GM12878 (cell line): ENCODE data around the gene PTTG1. TPM values are rescaled to one million over a fixed set of nuclear protein-coding genes. Genes with fewer than 3 reads are reported as not detected.

Experiments
- ATAC-seq: fragments of 200-7000 bp; cut with Tn5 transposase; 3 replicates; pipeline ENCODE4 v1.9.1; 2020; ENCODE audit warnings: mild to moderate bottlenecking, moderate library complexity
- BruUV-seq: library from RNA; stranded (reverse); fragments of 400-500 nt; replicated peaks from 2 replicates; lab custom pipeline; 2021; lab: Mats Ljungman, UMichigan
- CTCF ChIA-PET: fragments of 300-600 bp; sonication (Branson Sonifier 250); formaldehyde crosslinking; extraction: SDS; loops from one replicate; lab custom pipeline; 2021; ENCODE audit warnings: inconsistent platforms; lab: Yijun Ruan, JAX
- POLR2A ChIA-PET: fragments of 350-600 bp; formaldehyde crosslinking; extraction: SDS; loops from one replicate; lab custom pipeline; 2021; ENCODE audit warnings: inconsistent platforms; lab: Charles Lee
- RAD21 ChIA-PET: fragments of 300-600 bp; sonication (Branson Sonifier 250); formaldehyde crosslinking; loops from one replicate; lab custom pipeline; 2023; ENCODE audit warnings: antibody characterized with exemption; ENCODE audit not compliant: unreplicated experiment; lab: Charles Lee
- SMC1A ChIA-PET: fragments of 300-600 bp; sonication (Branson Sonifier 250); formaldehyde crosslinking; loops from one replicate; lab custom pipeline; 2023; ENCODE audit not compliant: unreplicated experiment, uncharacterized antibody; lab: Charles Lee
- DNase-seq: peaks from one replicate; pipeline ENCODE4 v3.0.0-alpha.2; 2011; ENCODE audit warnings: low read depth, low spot score
- FAIRE-seq: peaks from 3 replicates; lab custom pipeline; 2011; peaks lifted over from hg19 to GRCh38; lab: Jason Lieb, UNC
- H2AFZ ChIP-seq: 2 replicates; pipeline ENCODE4 v1.6.0; 2011; ENCODE audit warnings: low read depth, low read length, control low read depth; ENCODE audit not compliant: control insufficient read depth
- H3K27ac ChIP-seq: 2 replicates; pipeline ENCODE4 v1.5.1; 2011; ENCODE audit warnings: control low read depth; ENCODE audit not compliant: control insufficient read depth, insufficient read depth
- H3K27me3 ChIP-seq, 2 experiments: replicated peaks in 1 of 2; 2 replicates each; pipeline versions ENCODE4 v1.6.0 to v1.6.1; 2011; ENCODE audit warnings: low read length in 1 of 2; ENCODE audit not compliant: control insufficient read depth in 2 of 2, insufficient read depth in 2 of 2
- H3K36me3 ChIP-seq, 2 experiments: 2 replicates each; pipeline ENCODE4 v1.5.1; 2011; ENCODE audit warnings: low read length in 1 of 2; ENCODE audit not compliant: control insufficient read depth in 2 of 2, insufficient read depth in 2 of 2
- H3K4me1 ChIP-seq: 2 replicates; pipeline ENCODE4 v1.6.1; 2011; ENCODE audit warnings: mild to moderate bottlenecking, low read length, moderate library complexity, mixed read lengths; ENCODE audit not compliant: control insufficient read depth, insufficient read depth
- H3K4me2 ChIP-seq: 2 replicates; pipeline ENCODE4 v1.6.0; 2011; ENCODE audit warnings: control low read depth; ENCODE audit not compliant: control insufficient read depth, insufficient read depth
- H3K4me3 ChIP-seq: fragments of 200-600 bp; sonication (generic); 2 replicates; pipeline ENCODE4 v1.5.1; 2016
- H3K79me2 ChIP-seq: 2 replicates; pipeline ENCODE4 v1.6.0; 2011; ENCODE audit warnings: low read length; ENCODE audit not compliant: control insufficient read depth, insufficient read depth
- H3K9ac ChIP-seq: 2 replicates; pipeline ENCODE4 v1.8.0; 2011; ENCODE audit warnings: low read length, control low read depth, mixed read lengths; ENCODE audit not compliant: control insufficient read depth, insufficient read depth
- H3K9me3 ChIP-seq: replicated peaks from 3 replicates; pipeline ENCODE4 v1.5.1; 2011; ENCODE audit warnings: mild to moderate bottlenecking, low read length; ENCODE audit not compliant: control insufficient read depth, insufficient read depth
- H4K20me1 ChIP-seq: 2 replicates; pipeline ENCODE4 v1.6.0; 2011; ENCODE audit not compliant: control insufficient read depth, insufficient read depth
- ASH2L ChIP-seq: fragments of 300-600, 200-600 bp; sonication (generic); IDR thresholded peaks from 2 replicates; pipeline ENCODE4 v1.6.1; 2017; ENCODE audit warnings: low read depth, mild to moderate bottlenecking, borderline replicate concordance
- CBX5 ChIP-seq: sonication (generic); IDR thresholded peaks from 2 replicates; pipeline ENCODE4 v1.6.1; 2016; ENCODE audit warnings: low read depth, moderate library complexity, mild to moderate bottlenecking, inconsistent platforms
- FOXK2 ChIP-seq: fragments of 450-650 bp; IDR thresholded peaks from 2 replicates; pipeline ENCODE4 v1.6.1; 2017; ENCODE audit warnings: mild to moderate bottlenecking, moderate library complexity
- FOXM1 ChIP-seq: IDR thresholded peaks from 2 replicates; pipeline ENCODE4 v1.6.1; 2012; ENCODE audit warnings: low read depth, mild to moderate bottlenecking, inconsistent platforms, low read length, moderate library complexity
- MEF2B ChIP-seq: fragments of 450-650 bp; IDR thresholded peaks from 2 replicates; pipeline ENCODE4 v1.6.1; 2018; ENCODE audit warnings: mild to moderate bottlenecking, moderate library complexity; ENCODE audit not compliant: partially characterized antibody, poor library complexity, severe bottlenecking
- MXI1 ChIP-seq: fragments of 150-350 bp; IDR thresholded peaks from 2 replicates; pipeline ENCODE4 v1.6.1; 2011; ENCODE audit warnings: low read depth, mild to moderate bottlenecking, inconsistent platforms, low read length, improper control_type of control experiment
- NBN ChIP-seq: fragments of 450-650 bp; IDR thresholded peaks from 2 replicates; pipeline ENCODE4 v1.6.1; 2016
- NFXL1 ChIP-seq: fragments of 450-650 bp; IDR thresholded peaks from 2 replicates; pipeline ENCODE4 v1.6.1; 2017; ENCODE audit warnings: antibody characterized with exemption, mild to moderate bottlenecking, borderline replicate concordance
- PAX8 ChIP-seq: fragments of 450-650 bp; IDR thresholded peaks from 2 replicates; pipeline ENCODE4 v1.6.1; 2017; ENCODE audit warnings: mild to moderate bottlenecking, moderate library complexity
- PML ChIP-seq: IDR thresholded peaks from 2 replicates; pipeline ENCODE4 v1.6.1; 2012; ENCODE audit warnings: low read length, inconsistent platforms
- RAD51 ChIP-seq: fragments of 450-650 bp; IDR thresholded peaks from 2 replicates; pipeline ENCODE4 v1.6.1; 2016; ENCODE audit warnings: moderate library complexity, mild to moderate bottlenecking, inconsistent platforms
- SKIL ChIP-seq: fragments of 450-650 bp; IDR thresholded peaks from 2 replicates; pipeline ENCODE4 v1.6.1; 2017; ENCODE audit warnings: mild to moderate bottlenecking, low read depth, inconsistent platforms; ENCODE audit not compliant: poor library complexity, severe bottlenecking
- SMARCA5 ChIP-seq: fragments of 450-650 bp; IDR thresholded peaks from 2 replicates; pipeline ENCODE4 v1.6.1; 2017; ENCODE audit warnings: mild to moderate bottlenecking
- TBL1XR1 ChIP-seq: IDR thresholded peaks from 2 replicates; pipeline ENCODE4 v1.6.1; 2012; ENCODE audit warnings: low read depth, low read length, improper control_type of control experiment
- ZNF622 ChIP-seq: fragments of 450-650 bp; IDR thresholded peaks from 2 replicates; pipeline ENCODE4 v1.6.1; 2017; ENCODE audit warnings: mild to moderate bottlenecking, inconsistent platforms
- ZZZ3 ChIP-seq: IDR thresholded peaks from 2 replicates; pipeline ENCODE4 v1.6.1; 2011; ENCODE audit warnings: low read depth; ENCODE audit not compliant: control insufficient read depth, insufficient read length
- WGBS: methylation state at CpG from one replicate; pipeline ENCODE4 v1.1.6; 2016; ENCODE audit warnings: low lambda C conversion rate; ENCODE audit not compliant: insufficient replicate concordance, insufficient coverage; ENCODE audit errors: missing lambda C conversion rate; 5-methylcytosine and 5-hydroxymethylcytosine counted together
- in situ Hi-C: fragments of 300-500 bp; cut with MboI; formaldehyde crosslinking; loops from 9 replicates; pipeline ENCODE4 v1.14.3; 2018; ENCODE audit warnings: mixed read lengths
- intact Hi-C: fragments of 100-400 bp; cut with micrococcal nuclease; formaldehyde crosslinking; loops from one replicate; pipeline ENCODE4 v1.14.2; 2022; ENCODE audit not compliant: unreplicated experiment
- polyA plus RNA-seq, 11 experiments: library from polyadenylated mRNA; depleted of rRNA in 4 of 11; unstranded in 6 of 11; stranded (reverse) in 5 of 11; fragments of >200 nt; fragmentation: Nextera tagmentation in 4 of 11; fragmentation: Illumina TruSeq in 1 of 11; extraction: Ambion mirVana in 4 of 11; extraction: Trizol in 1 of 11; gene quantifications; 1 replicate in 1 of 11; 2 replicates in 10 of 11; pipeline versions ENCODE4 v1.2.1 to v1.2.3, GENCODE V29; 2011 to 2016; ENCODE audit warnings: inconsistent platforms in 2 of 11, missing spikeins in 2 of 11, low read depth in 1 of 11
- total RNA-seq, 4 experiments: library from RNA; depleted of rRNA in 3 of 4; stranded (reverse); fragments of >200 nt in 3 of 4; fragmentation: Illumina TruSeq in 1 of 4; extraction: Trizol in 1 of 4; gene quantifications; 2 replicates each; pipeline versions ENCODE4 v1.2.1 to v1.2.3, GENCODE V29; 2013 to 2021
- TF ChIP-seq, protein P1 (sequence below): fragments of 450-650 bp; IDR thresholded peaks from 2 replicates; pipeline ENCODE4 v1.6.1; 2016; ENCODE audit warnings: mild to moderate bottlenecking
- TF ChIP-seq, protein P2 (sequence below): fragments of 450-650 bp; IDR thresholded peaks from 2 replicates; pipeline ENCODE4 v1.6.1; 2017; ENCODE audit warnings: low read depth, mild to moderate bottlenecking, moderate library complexity

PTTG1 gene
- total and polyA plus RNA-seq, 10 of the 15 experiments (the other 5 are each of a cell fraction or from before 2014, with no cell fraction given): 154 to 1,033 (median 377) TPM

DNA sequence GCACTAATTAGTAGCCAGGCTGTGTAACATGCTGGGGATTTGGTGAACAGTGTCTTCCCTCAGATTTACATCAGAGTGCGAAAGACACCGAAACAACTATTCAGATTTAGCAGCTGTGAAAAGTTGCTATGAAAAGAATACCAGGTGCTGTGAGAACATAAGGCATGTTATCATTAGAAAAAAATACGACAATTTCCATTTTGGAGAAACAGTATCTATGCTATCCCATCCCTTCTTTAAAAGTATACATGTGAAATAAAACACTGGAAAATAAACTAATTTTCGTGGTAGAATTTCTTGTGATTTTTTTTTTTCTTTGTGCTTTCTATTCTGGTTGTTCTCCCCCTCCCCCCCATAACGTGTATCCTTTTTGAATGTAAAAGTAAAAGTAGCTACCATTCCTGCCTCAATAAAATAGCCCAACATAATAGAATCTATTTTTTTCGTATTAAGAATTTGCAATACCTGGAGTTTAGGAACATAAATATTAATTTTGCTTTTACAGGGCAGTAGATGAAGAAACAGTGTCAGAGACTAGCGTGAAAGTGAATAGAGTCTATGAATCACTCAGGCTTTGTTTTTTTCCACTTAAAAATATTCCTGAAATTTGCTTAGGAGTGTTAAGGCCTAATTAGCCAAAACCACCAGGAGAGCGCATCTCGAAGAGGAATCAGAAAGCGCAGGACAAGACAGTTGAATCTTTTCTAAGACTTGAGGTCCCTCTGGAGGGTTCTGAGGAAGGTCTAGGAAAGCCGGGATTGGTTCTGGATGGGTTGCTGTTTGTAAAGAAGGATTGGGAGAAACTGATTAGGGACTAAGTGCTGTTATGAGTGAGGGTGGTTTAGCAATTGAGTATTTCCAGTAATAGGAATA is 2.0 kb upstream of the PTTG1 start:
- Histone ChIP-seq H3K9me3 (no peaks in the 10 kb centered on the region), H3K4me2 (peak overlapping the region; percentile 72), H3K27ac (peak overlapping the region; percentile 71), H3K4me1 (peaks cover 16% of the 10 kb centered on the region), H3K36me3 (no peaks in the 10 kb centered on the region; a peak in 1 of 4 replicates), H4K20me1 (no peaks in the 10 kb centered on the region), H3K4me3 (peak overlapping the region; percentile 62), H3K79me2 (peaks cover 61% of the 10 kb centered on the region), H3K27me3 (no peaks in the 10 kb centered on the region), H2AFZ (peak overlapping the region; percentile 16), H3K9ac (peak overlapping the region; percentile 94)
- ChIA-PET CTCF (interaction anchor here (0.7 to 8.9 kb wide), 12 partner anchors 14 to 398 kb away, joined by 3 to 133 read pairs (median 4); no protein-coding TSS in a partner anchor), RAD21 (interaction anchor here (0.7 to 8.6 kb wide), 18 partner anchors 10 to 1566 kb away, joined by 3 to 109 read pairs (median 6); partner anchors contain the start of gene FAM200C), SMC1A (interaction anchor here (0.6 to 8.9 kb wide), 18 partner anchors 9 to 1009 kb away, joined by 3 to 135 read pairs (median 5); partner anchors contain the start of genes FAM200C and TTC1), POLR2A (interaction anchor here (0.5 to 3.2 kb wide), 38 partner anchors 9 to 1498 kb away, joined by 3 to 21 read pairs (median 6); partner anchors contain the start of genes FAM200C and TTC1)
- in situ Hi-C loops (no loop called here), intact Hi-C loops (no loop called here)
- DNase-seq (no peak), FAIRE-seq (no peak), ATAC-seq (peak; percentile 45)
- 11% methylated on average over 11 of the region's 11 CpGs for WGBS
- no TSS peak for BruUV-seq
- TF ChIP-seq SMARCA5 (0 out of 2 replicates have a peak, but pooled peaks have one; percentile 39), NBN (0 out of 2 replicates have a peak, but pooled peaks have one; percentile 15), PML (peak; percentile 7; the same call in 1 of the 2 replicates), TBL1XR1 (0 out of 2 replicates have a peak, but pooled peaks have one; percentile 25), MXI1 (peak; percentile 70; the same call in 1 of the 2 replicates), SKIL (peak; percentile 18), RAD51 (peak; percentile 44), MEF2B (peak; percentile 9), ZZZ3 (no peak), FOXK2 (no peak), PAX8 (0 out of 2 replicates have a peak, but pooled peaks have one; percentile 75), ZNF622 (no peak), CBX5 (0 out of 2 replicates have a peak, but pooled peaks have one; percentile 20), NFXL1 (no peak), FOXM1 (no peak), ASH2L (peak; percentile 53; the same call in 1 of the 2 replicates)
- TF ChIP-seq, protein P1, sequence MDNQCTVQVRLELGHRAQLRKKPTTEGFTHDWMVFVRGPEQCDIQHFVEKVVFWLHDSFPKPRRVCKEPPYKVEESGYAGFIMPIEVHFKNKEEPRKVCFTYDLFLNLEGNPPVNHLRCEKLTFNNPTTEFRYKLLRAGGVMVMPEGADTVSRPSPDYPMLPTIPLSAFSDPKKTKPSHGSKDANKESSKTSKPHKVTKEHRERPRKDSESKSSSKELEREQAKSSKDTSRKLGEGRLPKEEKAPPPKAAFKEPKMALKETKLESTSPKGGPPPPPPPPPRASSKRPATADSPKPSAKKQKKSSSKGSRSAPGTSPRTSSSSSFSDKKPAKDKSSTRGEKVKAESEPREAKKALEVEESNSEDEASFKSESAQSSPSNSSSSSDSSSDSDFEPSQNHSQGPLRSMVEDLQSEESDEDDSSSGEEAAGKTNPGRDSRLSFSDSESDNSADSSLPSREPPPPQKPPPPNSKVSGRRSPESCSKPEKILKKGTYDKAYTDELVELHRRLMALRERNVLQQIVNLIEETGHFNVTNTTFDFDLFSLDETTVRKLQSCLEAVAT: peak; percentile 40; the same call in 1 of the 2 replicates
- TF ChIP-seq, protein P2, sequence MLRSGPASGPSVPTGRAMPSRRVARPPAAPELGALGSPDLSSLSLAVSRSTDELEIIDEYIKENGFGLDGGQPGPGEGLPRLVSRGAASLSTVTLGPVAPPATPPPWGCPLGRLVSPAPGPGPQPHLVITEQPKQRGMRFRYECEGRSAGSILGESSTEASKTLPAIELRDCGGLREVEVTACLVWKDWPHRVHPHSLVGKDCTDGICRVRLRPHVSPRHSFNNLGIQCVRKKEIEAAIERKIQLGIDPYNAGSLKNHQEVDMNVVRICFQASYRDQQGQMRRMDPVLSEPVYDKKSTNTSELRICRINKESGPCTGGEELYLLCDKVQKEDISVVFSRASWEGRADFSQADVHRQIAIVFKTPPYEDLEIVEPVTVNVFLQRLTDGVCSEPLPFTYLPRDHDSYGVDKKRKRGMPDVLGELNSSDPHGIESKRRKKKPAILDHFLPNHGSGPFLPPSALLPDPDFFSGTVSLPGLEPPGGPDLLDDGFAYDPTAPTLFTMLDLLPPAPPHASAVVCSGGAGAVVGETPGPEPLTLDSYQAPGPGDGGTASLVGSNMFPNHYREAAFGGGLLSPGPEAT: peak; percentile 12
